Activated effector memory CD4-positive, alpha-beta T cell treated with anti-CD3 and anti-CD28 coated beads, Interleukin-2, amount 50 U/mL, for 16 hours (primary cell): ENCODE measurements around the gene ZNF718.
"Not testable (repeated sequence)": the region's sequence is repeated elsewhere in the genome, so short reads cannot be mapped to it uniquely, and the experiment has no call there.

Experiments used
- DNase-seq: peaks from one replicate; pipeline ENCODE4 v3.0.0-alpha.2; 2020

The ZNF718 gene

DNA sequence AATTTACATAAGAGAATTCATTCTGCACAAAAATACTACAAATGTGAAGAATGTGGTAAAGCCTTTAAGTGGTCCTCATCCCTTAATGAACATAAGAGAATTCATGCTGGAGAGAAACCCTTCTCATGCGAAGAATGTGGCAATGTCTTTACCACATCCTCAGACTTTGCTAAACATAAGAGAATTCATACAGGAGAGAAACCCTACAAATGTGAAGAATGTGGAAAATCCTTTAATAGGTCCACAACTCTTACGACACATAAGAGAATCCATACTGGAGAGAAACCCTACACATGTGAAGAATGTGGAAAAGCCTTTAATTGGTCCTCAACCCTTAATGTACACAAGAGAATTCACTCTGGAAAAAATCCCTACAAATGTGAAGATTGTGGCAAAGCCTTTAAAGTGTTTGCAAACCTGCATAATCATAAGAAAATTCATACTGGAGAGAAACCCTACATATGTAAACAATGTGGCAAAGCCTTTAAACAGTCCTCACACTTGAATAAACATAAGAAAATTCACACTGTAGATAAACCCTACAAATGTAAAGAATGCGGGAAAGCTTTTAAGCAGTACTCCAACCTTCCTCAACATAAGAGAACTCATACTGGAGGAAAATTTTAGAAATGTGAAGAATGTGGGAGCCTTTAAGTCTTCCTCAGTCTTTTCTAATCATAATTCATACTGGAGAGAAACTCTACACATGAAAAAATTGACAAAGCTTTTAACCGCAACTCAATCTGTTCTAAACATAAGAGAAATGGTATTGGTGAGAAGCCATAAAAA lies 37.4 kb downstream of the ZNF718 start:
- no peak for DNase-seq

DNA sequence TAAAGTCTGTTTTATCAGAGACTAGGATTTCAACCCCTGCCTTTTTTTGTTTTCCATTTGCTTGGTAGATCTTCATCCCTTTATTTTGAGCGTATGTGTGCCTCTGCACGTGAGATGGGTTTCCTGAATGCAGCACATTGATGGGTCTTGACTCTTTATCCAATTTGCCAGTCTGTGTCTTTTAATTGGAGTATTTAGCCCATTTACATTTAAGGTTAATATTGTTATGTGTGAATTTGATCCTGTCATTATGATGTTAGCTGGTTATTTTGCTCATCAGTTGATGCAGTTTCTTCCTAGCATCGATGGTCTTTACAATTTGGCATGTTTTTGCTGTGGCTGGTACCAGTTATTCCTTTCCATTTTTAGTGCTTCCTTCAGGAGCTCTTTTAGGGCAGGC lies 45.3 kb downstream of the ZNF718 start:
- not testable (repeated sequence) for DNase-seq

DNA sequence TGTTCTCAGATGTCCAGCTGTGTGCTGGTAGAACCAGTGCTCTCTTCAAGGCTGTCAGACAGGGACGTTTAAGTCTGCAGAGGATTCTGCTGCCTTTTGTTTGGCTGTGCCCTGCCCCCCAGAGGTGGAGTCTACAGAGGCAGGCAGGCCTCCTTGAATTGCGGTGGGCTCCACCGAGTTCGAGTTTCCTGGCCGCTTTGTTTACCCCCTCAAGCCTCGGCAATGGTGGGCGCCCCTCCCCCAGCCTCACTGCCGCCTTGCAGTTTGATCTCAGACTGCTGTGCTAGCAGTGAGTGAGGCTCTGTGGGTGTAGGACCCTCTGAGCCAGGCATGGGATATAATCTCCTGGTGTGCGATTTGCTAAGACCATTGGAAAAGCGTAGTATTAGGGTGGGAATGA lies 47.0 kb downstream of the ZNF718 start:
- not testable (repeated sequence) for DNase-seq

GRCh38 chr4:173666-174314 lies 49.5 kb downstream of the ZNF718 start:
- DNase-seq, result no peak

- DNase-seq, result no peak
These were observed 51.7 kb downstream of the ZNF718 start for GRCh38 chr4:175986-176385.

- no peak for DNase-seq
These were observed 52.7 kb downstream of the ZNF718 start for GRCh38 chr4:176995-177394.

GRCh38 chr4:182225-182624 lies 57.9 kb downstream of the ZNF718 start:
- DNase-seq, result not testable (repeated sequence)

DNA sequence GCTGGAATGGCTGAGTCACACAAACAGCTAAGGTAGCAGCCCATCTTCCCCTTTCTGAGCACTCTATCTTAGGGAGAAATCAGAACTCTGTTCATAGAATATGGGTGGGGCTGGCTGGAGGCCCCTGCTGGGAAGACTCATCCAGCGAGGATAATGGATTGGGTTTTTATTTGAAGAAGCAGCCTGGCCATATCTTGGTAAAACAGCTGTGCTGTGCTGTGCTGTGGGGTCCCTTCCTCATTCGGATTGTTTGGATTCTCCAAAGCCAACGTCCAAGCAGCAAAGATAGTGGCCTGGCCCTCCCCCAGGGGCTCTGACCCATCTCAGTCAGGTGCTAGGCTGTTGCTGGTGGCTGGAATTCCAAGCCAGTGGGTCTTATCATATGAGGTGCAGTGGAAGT lies 63.8 kb downstream of the ZNF718 start:
- no peak for DNase-seq

DNA sequence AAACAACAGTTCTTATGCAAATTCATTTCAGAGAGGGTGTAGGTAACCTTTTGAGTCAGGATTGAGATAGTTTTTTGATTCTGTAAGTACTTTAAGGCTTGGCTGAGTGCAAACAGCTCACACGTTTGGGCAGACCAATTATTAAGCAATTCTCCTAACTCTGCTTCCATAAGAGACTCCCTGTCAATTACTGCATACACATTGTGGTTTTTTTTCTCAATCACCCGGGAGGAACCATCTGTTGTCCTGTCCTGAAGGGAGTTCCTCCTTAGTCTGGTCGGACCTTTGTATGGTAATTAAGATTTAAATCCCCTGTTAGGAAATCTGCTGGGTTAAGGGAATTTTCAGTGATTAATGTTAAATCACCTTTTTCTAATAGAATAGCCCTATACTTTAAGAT lies 70.9 kb downstream of the ZNF718 start:
- not testable (repeated sequence) for DNase-seq

DNA sequence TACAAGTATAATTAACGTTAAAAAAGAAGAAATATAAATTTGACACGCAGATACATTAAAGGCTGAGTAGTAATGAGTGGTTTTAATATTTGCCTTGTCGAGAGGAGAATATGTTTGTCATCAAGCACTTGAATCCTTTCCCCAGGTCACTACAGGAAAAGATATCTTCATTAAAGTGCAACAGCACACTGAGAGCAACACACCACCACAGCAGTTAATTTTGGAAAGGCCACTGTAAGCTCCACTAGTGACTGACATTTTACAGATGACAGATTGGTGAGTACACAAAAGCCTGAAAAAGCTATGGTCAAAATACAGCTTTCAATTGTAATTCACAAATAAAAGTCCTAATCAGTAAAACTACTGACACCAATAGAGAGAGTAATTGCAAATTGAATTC lies 76.6 kb downstream of the ZNF718 start:
- DNase-seq, result no peak

- DNase-seq, result not testable (repeated sequence)
These were observed 78.5 kb downstream of the ZNF718 start for GRCh38 chr4:202822-203221.

DNA sequence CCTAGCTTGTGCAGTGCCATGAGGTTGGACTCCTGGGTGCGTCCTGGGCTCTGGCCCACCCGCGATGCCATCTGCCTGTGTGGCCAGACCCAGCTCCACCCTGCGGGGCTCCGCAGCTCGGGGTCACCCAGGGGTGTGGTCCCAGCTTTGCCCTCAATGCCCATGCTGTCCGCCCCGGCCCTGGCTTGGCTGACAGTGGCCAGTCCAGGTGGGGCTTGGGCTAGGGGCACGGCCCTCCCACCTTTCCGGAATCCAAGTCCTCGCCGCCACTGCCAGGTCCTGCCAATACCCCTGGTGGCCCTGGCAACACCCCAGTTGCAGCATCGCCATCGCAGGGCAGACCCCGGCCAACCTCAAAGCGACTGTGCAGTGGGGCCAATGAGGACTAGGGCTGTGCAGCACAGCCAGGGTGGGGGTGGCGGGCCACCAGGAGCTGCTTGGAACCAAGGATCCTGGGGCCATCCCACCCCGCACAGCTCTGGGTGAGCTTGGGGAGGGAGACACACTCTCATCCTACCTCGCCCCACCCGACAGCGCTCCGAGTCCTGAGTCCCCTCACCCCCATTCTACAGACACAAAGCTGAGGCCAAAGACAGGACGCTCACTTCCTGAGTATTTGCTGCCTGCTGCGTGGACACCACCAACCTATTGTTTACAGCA lies 80.9 kb downstream of the ZNF718 start:
- no peak for DNase-seq

DNA sequence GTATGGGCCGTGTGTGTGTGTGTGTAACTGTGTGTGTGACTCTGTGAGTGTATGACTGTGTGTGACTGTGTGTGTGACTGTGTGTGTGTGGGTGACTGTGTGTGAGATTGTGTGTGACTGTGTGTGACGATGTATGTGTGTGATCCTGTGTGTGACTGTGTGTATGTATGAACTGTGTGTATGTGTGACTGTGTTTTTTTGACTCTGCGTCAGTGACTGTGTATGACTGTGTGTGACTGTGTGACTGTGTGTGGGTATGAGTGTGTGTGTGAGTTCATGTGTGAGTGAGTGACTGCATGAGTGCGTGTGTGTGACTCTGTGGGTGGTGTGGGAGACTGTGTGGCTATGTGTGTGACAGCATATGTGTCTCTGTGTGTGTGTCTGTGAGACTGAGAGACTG lies 81.8 kb downstream of the ZNF718 start:
- no peak for DNase-seq

DNA sequence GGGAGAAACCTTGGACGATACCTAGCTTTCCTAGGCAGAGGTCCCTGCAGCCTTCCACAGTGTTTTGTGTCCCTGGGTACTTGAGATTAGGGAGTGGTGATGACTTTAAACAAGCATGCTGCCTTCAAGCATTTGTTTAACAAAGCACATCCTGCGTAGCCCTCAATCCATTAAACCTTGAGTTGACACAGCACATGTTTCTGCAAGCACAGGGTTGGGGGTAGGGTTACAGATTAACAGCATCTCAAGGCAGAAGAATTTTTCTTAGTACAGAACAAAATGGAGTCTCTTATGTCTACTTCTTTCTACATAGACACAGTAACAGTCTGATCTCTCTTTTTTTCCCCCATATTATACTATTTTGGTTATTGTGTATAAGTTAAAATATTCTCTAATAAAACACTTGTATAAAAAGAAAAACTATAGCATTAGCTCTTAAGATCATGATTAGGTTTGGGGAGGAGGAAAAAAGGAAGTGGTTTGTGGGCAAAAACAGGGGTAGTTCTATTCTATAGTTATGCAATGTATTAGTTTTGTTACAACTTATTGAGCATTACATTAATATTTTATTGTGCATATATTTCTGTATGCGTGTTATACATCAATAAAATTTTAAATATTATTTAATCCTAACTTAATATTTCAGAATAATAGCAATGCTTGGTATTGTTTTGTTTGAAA lies 84.3 kb downstream of the ZNF718 start:
- DNase-seq, result not testable (repeated sequence)

DNA sequence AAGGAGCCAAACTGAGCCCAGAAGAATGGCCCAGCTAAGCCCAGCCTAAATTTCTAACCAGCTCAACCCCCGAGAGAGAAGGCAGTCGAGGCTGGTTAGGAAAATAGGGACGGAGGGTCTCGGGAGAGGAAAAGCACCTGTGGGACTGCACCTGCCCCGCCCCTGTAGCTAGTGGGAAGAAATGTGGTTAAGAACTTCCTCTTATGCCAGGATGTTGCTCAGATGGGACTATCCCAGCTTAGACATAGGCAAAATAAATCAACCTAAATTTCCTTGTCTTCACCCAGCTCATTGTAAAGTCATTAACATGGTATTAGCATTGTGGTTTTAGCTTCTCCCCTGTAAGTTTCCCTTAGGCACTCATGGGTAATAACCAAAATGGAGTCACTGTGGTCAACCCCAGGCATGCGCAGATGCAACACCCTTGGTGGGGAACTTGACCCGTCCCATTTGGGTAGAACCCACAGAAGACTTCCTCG lies 86.8 kb downstream of the ZNF718 start:
- no peak for DNase-seq

- DNase-seq, result no peak
These were observed 88.3 kb downstream of the ZNF718 start for GRCh38 chr4:212438-213188.

DNA sequence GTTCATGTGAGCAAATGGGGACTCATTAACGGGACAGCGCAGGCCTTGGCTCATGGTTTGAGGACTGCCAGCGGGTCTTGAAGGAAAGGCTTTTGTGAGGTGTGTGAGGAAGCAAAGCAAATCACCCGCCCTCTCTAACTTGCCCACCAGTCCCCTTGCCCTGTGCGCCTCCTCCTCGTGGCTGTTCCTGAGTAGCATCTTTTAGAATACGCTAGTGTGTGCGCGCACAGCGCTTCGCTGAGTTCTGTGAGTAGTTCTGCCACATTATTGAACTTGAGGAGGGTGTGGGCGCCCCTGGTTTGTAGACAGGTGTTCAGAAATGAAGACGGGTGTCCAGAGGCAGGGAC lies 88.9 kb downstream of the ZNF718 start:
- not testable (repeated sequence) for DNase-seq
